Esophagus (tissue), 2 donors: ENCODE data around the gene PARD6B. TPM values are rescaled to one million over a fixed set of nuclear protein-coding genes. Genes with fewer than 3 reads are reported as not detected.
"Not testable (repeated sequence)": the region's sequence is repeated elsewhere in the genome, so short reads cannot be mapped to it uniquely, and the experiment has no call there.

Experiments
- H3K27ac ChIP-seq, 2 donors: one replicate each; pipeline ENCODE4 v1.5.1; 2013; ENCODE audit warnings: low read depth in 2 of 2, mild to moderate bottlenecking in 2 of 2, inconsistent platforms in 1 of 2, low read length in 1 of 2, moderate library complexity in 1 of 2
- H3K27me3 ChIP-seq, 2 donors: one replicate each; pipeline ENCODE4 v1.6.1; 2013; ENCODE audit warnings: low read length in 2 of 2, control low read depth in 1 of 2, mild to moderate bottlenecking in 1 of 2; ENCODE audit not compliant: insufficient read depth in 2 of 2, control insufficient read depth in 1 of 2
- H3K36me3 ChIP-seq, 2 donors: one replicate each; pipeline ENCODE4 v1.6.1; 2013; ENCODE audit warnings: low read length in 1 of 2; ENCODE audit not compliant: control insufficient read depth in 2 of 2, insufficient read depth in 2 of 2
- H3K4me1 ChIP-seq, 2 donors: one replicate each; pipeline ENCODE4 v1.6.1; 2013; ENCODE audit warnings: low read length in 1 of 2; ENCODE audit not compliant: control insufficient read depth in 2 of 2, insufficient read depth in 2 of 2
- H3K4me3 ChIP-seq, 2 donors: one replicate each; pipeline ENCODE4 v1.5.1; 2013; ENCODE audit warnings: low read length in 2 of 2, mild to moderate bottlenecking in 2 of 2, low read depth in 1 of 2, moderate library complexity in 1 of 2
- H3K9me3 ChIP-seq, 2 donors: one replicate each; pipeline ENCODE4 v1.6.1; 2013; ENCODE audit warnings: mild to moderate bottlenecking in 2 of 2, low read depth in 1 of 2, low read length in 1 of 2, moderate library complexity in 1 of 2; ENCODE audit not compliant: control insufficient read depth in 2 of 2, insufficient read depth in 1 of 2
- WGBS, 2 donors: extraction: QIAGEN DNeasy Blood & Tissue Kit; methylation state at CpG; one replicate each; pipeline ENCODE4 v1.1.7; 2013; 5-methylcytosine and 5-hydroxymethylcytosine counted together
- polyA plus RNA-seq, 2 donors: library from polyadenylated mRNA; stranded (reverse); fragments of 200-250 nt; gene quantifications; one replicate each; pipeline ENCODE4 v1.2.3, GENCODE V29; 2013
- donor health status: healthy with polysubstance abuse.
- donor health status: Bipolar disorder and iron deficiency.

The PARD6B gene
- polyA plus RNA-seq, 2 donors, result 1.6 to 6.5 TPM

DNA sequence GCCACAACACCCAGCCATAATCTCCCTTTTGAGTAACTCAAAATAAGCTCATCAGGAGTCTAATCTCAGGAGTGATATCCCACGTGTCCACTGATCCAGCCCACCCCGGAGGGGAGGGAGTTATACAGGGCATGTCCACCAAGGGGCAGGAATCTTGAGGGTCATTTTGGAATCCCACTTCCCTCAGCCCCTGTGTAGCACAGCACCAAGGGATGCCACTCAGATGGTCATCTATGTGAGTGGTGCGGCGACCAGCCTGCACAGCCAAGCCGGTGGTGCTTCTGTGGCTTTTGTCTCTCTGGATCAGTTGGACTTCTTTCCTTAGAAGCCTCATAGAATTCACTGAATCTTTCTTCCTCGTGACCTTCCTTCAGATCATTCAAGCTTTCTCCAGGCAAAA, 52.5 kb downstream of the PARD6B start:
- H3K9me3 ChIP-seq, result no peaks in the 10 kb centered on the region
- no peak overlapping the region for H3K27ac ChIP-seq
- H3K4me3 ChIP-seq, result no peak overlapping the region
- WGBS, 2 donors, result 75 to 88% methylated on average over 6 of the region's 6 CpGs
- no peaks in the 10 kb centered on the region for H3K27me3 ChIP-seq
- no peaks in the 10 kb centered on the region for H3K4me1 ChIP-seq
- no peaks in the 10 kb centered on the region for H3K36me3 ChIP-seq

DNA sequence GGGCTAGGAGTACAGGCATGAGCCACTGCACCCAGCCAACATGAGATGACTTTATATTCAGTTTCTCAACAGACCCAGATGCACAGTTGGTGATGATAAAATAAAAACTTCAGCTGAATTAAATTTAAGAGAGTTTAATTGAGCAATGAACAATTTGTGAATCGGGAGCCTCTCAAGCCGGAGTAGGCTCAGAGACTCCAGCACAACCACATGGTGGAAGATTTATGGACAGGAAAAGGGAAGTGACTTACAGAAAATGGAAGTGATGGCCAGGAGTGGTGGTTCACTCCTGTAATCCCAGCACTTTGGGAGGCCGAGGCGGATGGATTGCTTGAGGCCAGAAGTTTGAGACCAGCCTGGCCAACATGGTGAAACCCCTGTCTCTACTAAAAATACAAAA, 53.1 kb downstream of the PARD6B start:
- H3K36me3 ChIP-seq, result no peaks in the 10 kb centered on the region
- no peaks in the 10 kb centered on the region for H3K27me3 ChIP-seq
- H3K4me1 ChIP-seq, result no peaks in the 10 kb centered on the region
- H3K4me3 ChIP-seq, result no peak overlapping the region
- H3K9me3 ChIP-seq, result no peaks in the 10 kb centered on the region
- WGBS, 2 donors, result 79 to 86% methylated on average over 4 of the region's 4 CpGs
- H3K27ac ChIP-seq, result no peak overlapping the region

DNA sequence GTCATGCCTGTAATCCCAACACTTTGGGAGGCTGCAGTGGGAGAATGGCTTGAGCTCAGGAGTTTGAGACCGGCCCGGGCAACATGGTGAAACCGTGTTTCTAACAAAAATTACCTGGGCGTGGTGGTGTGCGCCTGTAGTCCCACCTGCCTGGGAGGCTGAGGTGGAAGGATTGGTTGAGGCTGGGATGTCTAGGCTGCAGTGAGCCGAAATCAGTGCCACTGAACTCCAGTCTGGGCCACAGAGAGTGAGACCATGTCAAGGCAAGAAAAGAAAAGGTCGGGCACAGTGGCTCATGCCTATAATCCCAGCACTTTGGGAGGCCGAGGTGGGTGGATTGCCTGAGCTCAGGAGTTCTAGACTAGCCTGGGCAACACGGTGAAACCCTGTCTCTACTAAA, 55.3 kb downstream of the PARD6B start:
- H3K4me1 ChIP-seq, result peaks cover 0 to 3% of the 10 kb centered on the region in 2 donors
- 93 to 94% methylated on average over 9 of the region's 9 CpGs for WGBS, 2 donors

DNA sequence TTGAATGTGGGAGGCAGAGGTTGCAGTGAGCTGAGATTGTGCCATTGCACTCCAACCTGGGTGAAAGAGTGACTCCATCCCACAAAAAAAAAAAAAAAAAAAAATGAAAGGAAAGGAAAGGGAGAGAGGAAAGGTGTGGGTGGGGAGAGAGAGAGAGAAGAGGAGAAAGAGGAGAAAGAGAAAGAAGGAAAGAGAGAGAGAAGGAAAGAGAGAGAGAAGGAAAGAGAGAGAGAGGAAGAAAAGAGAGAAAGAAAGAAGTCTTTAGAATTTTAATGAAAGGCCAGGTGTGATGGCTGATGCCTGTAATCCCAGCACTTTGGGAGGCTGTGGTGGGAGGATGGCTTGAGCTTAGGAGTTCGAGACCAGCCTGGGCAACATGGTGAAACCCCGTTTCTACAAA, 55.8 kb downstream of the PARD6B start:
- H3K36me3 ChIP-seq, result no peaks in the 10 kb centered on the region
- H3K4me1 ChIP-seq, result peaks cover 0 to 3% of the 10 kb centered on the region in 2 donors
- 91 to 96% methylated on average over 2 of the region's 2 CpGs for WGBS, 2 donors
- H3K27me3 ChIP-seq, result no peaks in the 10 kb centered on the region
- H3K9me3 ChIP-seq, result no peaks in the 10 kb centered on the region
- no peak overlapping the region for H3K4me3 ChIP-seq
- no peak overlapping the region for H3K27ac ChIP-seq

More for the DNA sequence above, 55.3 kb downstream of the PARD6B start:
- Histone ChIP-seq H3K9me3 (no peaks in the 10 kb centered on the region), H3K27me3 (no peaks in the 10 kb centered on the region), H3K27ac (no peak overlapping the region), H3K4me3 (no peak overlapping the region), H3K36me3 (no peaks in the 10 kb centered on the region)

DNA sequence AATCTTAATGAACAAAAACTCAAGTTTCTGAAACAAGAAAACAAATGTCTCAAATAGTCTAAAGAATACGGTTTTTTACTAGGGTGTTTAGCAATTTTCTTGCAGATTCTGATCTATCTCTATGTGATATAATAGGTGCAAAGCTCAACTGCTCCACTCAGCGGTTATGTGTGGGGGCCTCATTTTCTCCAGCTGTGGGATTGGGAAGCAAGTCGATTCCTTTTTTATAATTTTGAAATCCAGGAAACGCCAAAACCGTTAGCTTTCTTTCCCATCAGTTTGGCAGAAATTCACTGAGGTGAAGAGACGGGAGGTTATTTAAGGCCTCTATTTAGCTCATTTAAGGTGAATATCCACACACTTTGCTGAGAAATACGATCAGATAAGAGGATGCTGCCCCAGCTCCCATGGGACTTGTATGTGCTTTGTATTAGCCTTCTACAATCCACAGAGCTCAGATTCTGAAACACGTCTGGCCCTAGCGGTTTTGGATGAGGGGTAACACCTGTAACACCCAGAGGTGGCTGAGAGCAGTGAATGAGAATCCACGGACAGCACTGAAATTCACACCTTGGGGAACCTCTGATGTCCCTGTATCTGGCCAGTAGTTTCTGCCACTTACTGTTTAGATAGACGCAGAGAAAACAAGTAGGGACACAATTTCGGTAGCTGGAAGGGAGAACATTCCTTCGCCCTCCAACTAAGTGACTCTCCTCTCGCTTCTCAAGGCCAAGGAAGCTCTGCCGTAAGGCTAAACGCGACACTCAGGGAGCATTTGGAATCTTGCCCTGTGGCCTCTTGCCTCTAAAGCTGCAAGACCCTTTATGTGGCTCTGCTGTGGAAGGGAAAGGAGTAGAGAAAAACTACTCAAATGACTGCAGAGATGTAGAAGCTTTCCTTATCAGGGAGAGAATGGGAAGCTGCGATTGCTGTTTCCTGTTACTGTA, 56.9 kb downstream of the PARD6B start:
- Histone ChIP-seq H3K27me3 (no peaks in the 10 kb centered on the region), H3K36me3 (no peaks in the 10 kb centered on the region), H3K4me3 (no peak overlapping the region), H3K9me3 (no peaks in the 10 kb centered on the region), H3K4me1 (peaks cover 0 to 3% of the 10 kb centered on the region in 2 donors), H3K27ac (no peak overlapping the region)
- WGBS, 2 donors, result 64 to 71% methylated on average over 18 of the region's 18 CpGs

DNA sequence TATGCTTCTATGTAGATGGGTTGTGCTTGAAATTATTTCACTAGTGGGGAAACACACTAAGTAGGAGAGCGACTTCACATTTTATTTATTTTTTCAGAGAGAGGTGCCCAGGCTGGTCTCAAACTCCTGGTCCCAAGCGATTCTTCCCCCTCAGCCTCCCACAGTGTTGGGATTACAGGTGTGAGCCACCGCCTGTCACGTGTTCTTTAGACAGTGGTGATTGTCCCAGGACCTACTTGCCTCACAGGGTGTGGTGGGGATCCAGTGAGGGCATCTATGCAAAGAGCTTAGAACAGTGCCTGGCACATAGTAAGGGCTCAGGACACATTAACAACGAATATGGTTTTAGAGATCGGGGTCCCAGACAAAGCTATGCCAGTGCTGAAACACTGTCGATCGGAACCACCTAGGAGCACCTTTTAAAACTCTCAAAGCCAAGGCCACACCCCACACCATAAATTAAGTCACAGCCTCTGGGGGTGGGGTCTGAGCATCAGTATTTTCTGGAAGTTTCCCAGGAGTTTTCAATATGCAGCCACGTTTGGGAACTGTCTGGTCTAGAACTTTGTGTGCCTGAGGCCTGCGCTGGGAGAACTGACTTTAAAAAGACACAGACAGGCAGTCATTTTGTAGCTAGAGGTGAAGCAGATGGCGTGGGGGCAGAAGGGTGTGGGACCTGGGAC, 58.7 kb downstream of the PARD6B start:
- Histone ChIP-seq H3K4me3 (no peak overlapping the region), H3K36me3 (no peaks in the 10 kb centered on the region), H3K4me1 (peaks cover 0 to 3% of the 10 kb centered on the region in 2 donors), H3K27ac (peak overlapping the region; percentile 32 to 67), H3K9me3 (no peaks in the 10 kb centered on the region), H3K27me3 (no peaks in the 10 kb centered on the region)
- 66 to 67% methylated on average over 11 of the region's 11 CpGs for WGBS, 2 donors

DNA sequence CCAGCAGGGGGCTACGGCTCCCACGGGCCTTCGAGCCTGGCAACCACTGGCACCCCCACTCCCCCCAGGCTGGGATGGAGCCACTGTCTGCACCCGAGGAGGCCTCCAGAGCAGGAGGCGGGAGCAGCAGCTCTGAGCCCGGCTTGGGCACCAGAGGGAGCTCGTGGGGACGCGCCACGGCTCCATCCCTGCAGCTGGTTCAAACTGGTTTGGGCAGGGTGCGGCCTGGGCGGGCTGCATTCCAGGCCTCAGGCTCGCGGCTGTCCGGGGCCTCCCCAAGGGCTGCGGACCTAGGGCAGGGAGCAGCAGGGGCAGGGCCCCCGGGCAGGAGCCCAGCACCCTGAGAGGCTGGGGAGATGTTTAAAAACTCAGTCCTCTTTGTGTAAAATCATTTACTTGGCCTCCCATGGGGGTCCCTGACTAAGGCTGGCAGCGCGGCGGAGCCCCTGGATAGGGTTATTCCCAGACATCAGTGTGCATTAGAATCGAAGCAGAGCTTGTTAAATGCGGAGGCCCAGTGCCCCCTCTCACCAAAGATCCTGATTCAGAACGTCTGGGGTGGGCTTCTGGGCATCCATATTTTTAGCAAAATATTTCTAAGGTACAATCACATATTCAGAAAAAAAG, 59.4 kb downstream of the PARD6B start:
- WGBS, 2 donors, result 7 to 8% methylated on average over 21 to 23 of the region's 23 CpGs
- peak overlapping the region; percentile 65 to 77 for H3K27ac ChIP-seq
- H3K27me3 ChIP-seq, result no peaks in the 10 kb centered on the region
- peaks cover 0 to 3% of the 10 kb centered on the region in 2 donors for H3K4me1 ChIP-seq
- no peak overlapping the region for H3K4me3 ChIP-seq
- no peaks in the 10 kb centered on the region for H3K9me3 ChIP-seq
- no peaks in the 10 kb centered on the region for H3K36me3 ChIP-seq

DNA sequence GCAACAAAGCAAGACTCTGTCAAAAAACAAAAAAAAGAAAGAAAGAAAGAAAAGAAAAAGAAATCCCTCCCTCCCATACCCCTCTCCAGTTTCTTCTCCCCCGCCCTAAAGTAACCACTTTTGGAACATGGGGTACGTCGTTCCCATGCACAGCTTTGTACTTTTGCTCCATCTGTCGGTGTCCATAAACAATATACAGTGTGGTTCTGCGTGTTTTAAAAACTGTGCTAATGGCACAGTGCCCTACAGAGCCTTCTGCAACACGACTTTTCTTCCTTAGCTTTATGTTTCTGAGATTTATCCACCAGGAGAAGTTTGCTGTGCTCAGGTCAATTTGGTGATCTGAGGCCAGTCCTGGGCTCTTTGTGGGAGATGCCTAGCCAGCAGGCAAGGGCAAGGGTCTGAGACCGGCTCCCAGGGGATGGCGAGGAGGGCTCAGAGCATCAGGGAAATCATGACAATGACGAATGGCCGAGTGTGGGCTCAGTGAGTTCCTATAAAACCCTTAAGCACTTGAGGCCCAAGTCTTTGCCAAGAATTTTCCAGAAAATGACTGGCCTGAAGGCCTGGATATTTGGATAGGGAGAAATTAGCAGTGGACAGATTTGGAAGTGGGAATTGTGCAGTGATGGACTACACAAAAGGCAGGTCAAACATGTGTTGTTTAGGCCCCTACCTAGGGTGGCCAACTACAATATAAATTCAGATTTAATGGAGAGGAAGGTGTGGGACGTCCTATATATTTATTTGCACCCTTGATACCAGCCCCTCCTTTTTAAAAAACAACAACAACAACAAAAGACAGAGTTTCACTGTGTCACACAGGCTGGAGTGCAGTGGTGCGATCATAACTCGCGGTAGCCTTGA, 61.6 kb downstream of the PARD6B start:
- no peaks in the 10 kb centered on the region for H3K27me3 ChIP-seq
- H3K36me3 ChIP-seq, result no peaks in the 10 kb centered on the region
- no peaks in the 10 kb centered on the region for H3K9me3 ChIP-seq
- H3K4me1 ChIP-seq, result peaks cover 0 to 3% of the 10 kb centered on the region in 2 donors
- peak overlapping the region in 1 of 2 donors; percentile 21 for H3K27ac ChIP-seq
- 76 to 78% methylated on average over 14 of the region's 14 CpGs for WGBS, 2 donors
- H3K4me3 ChIP-seq, result no peak overlapping the region

DNA sequence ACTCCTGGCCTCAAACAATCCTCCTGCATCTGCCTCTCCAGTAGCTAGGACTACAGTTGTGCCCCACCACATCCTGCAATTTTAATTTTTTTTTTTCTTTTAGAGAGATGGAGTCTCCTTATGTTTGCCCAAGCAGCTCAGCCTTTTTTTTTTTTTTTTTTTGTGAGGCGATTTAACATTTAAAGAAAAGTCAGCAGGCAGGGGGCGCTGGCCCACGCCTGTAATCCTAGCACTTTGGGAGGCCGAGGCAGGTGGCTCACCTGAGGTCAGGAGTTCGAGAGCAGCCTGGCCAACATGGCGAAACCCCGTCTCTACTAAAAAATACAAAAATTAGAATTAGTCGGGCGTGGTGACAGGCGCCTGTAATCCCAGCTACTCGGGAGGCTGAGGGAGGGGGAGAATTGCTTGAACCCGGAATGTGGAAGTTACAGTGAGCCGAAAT, 62.2 kb downstream of the PARD6B start:
- 60 to 63% methylated on average over 13 of the region's 13 CpGs for WGBS, 2 donors
- H3K9me3 ChIP-seq, H3K27ac ChIP-seq: not testable (repeated sequence)

More for the DNA sequence above, 62.2 kb downstream of the PARD6B start:
- H3K4me1 ChIP-seq, H3K4me3 ChIP-seq, H3K36me3 ChIP-seq, H3K27me3 ChIP-seq: not testable (repeated sequence)
